ENCODE measurements around the gene ID3.

Gene ID3

GRCh38 chr1:23566304-23566703, 7.0 kb upstream of the ID3 start:
- no peak for DNase-seq

- DNase-seq: no peak
Observed at GRCh38 chr1:23565776-23566175, 6.5 kb upstream of the ID3 start.

GRCh38 chr1:23564529-23565122, 5.3 kb upstream of the ID3 start:
- no peak for DNase-seq

- DNase-seq: no peak
Observed at GRCh38 chr1:23563755-23564374, 4.6 kb upstream of the ID3 start.

GRCh38 chr1:23563003-23563402, 3.7 kb upstream of the ID3 start:
- peak in 1 of 56 donors; percentile 11 for DNase-seq

GRCh38 chr1:23562137-23562876, 3.0 kb upstream of the ID3 start:
- peak in 54 of 56 donors; percentile 27 to 95 (median 82) for DNase-seq

- no peak for DNase-seq
Observed at GRCh38 chr1:23561813-23562100, 2.5 kb upstream of the ID3 start.

GRCh38 chr1:23561076-23561812, 1.9 kb upstream of the ID3 start:
- DNase-seq: no peak

GRCh38 chr1:23559985-23560741, 862 bp upstream of the ID3 start:
- no peak for DNase-seq

GRCh38 chr1:23558872-23559135, 497 bp downstream of the ID3 start:
- peak in 1 of 56 donors; percentile 50 for DNase-seq

- DNase-seq: peak in 1 of 56 donors; percentile 29
Observed at GRCh38 chr1:23558140-23558871, 995 bp downstream of the ID3 start.

GRCh38 chr1:23557471-23558124, 1.7 kb downstream of the ID3 start:
- DNase-seq: no peak

GRCh38 chr1:23556635-23557470, 2.4 kb downstream of the ID3 start:
- DNase-seq: no peak

- no peak for DNase-seq
Observed at GRCh38 chr1:23555986-23556634, 3.2 kb downstream of the ID3 start.

GRCh38 chr1:23555270-23555985, 3.9 kb downstream of the ID3 start:
- DNase-seq: peak in 7 of 56 donors; percentile 8 to 52 (median 50)

- DNase-seq: peak in 54 of 56 donors; percentile 21 to 86 (median 70)
Observed at GRCh38 chr1:23554481-23555269, 4.6 kb downstream of the ID3 start.

- DNase-seq: no peak
Observed at GRCh38 chr1:23554127-23554480, 5.2 kb downstream of the ID3 start.

Measured in amygdala (tissue), 56 donors.